ENCODE data around the gene STOML1. TPM values are rescaled to one million over a fixed set of nuclear protein-coding genes. Genes with fewer than 3 reads are reported as not detected.
A peak's percentile ranks its signal among the peaks of the same experiment; 100 is the strongest.

The STOML1 gene
- total RNA-seq, 1 experiment from 2014 or later: 6.9 TPM

- ATAC-seq: peak; percentile 79
- no TSS peak for BruUV-seq (replicated peaks)
Observed at GRCh38 chr15:74036271-74037170, 44.4 kb upstream of the STOML1 start.

GRCh38 chr15:74035121-74036017 is 43.3 kb upstream of the STOML1 start:
- ATAC-seq: no peak
- BruUV-seq (replicated peaks): no TSS peak
- H3K4me1 ChIP-seq (ENCODE audit: control insufficient read depth, insufficient read depth, low read length): no peaks in the 10 kb centered on the region
- no peak overlapping the region for H3K4me3 ChIP-seq (ENCODE audit: low read depth in 2 of 2, low read length in 2 of 2)
- DNase-seq (ENCODE audit: low read depth, low spot score): no peak
- no peak overlapping the region for H3K27ac ChIP-seq (ENCODE audit: low read length)
- ChIA-PET CTCF (interaction anchor here (4.2 kb wide), 1 partner anchor 63 kb away, joined by 51 read pairs; no protein-coding TSS in a partner anchor), POLR2A (no interaction called here)
- H3K9me3 ChIP-seq (ENCODE audit: control insufficient read depth, insufficient read depth, low read depth, low read length): no peaks in the 10 kb centered on the region
- in situ Hi-C loops (cut with HindIII; ENCODE audit: low pct_unique_long_range_greater_than_20kb, low sequenced_read_pairs) (no loop called here), intact Hi-C loops (cut with micrococcal nuclease; ENCODE audit: unreplicated experiment) (no loop called here)
- TF ChIP-seq, protein P1, sequence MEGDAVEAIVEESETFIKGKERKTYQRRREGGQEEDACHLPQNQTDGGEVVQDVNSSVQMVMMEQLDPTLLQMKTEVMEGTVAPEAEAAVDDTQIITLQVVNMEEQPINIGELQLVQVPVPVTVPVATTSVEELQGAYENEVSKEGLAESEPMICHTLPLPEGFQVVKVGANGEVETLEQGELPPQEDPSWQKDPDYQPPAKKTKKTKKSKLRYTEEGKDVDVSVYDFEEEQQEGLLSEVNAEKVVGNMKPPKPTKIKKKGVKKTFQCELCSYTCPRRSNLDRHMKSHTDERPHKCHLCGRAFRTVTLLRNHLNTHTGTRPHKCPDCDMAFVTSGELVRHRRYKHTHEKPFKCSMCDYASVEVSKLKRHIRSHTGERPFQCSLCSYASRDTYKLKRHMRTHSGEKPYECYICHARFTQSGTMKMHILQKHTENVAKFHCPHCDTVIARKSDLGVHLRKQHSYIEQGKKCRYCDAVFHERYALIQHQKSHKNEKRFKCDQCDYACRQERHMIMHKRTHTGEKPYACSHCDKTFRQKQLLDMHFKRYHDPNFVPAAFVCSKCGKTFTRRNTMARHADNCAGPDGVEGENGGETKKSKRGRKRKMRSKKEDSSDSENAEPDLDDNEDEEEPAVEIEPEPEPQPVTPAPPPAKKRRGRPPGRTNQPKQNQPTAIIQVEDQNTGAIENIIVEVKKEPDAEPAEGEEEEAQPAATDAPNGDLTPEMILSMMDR (IDR thresholded peaks at IDR 0.05): no peak
- TF ChIP-seq, protein P2, sequence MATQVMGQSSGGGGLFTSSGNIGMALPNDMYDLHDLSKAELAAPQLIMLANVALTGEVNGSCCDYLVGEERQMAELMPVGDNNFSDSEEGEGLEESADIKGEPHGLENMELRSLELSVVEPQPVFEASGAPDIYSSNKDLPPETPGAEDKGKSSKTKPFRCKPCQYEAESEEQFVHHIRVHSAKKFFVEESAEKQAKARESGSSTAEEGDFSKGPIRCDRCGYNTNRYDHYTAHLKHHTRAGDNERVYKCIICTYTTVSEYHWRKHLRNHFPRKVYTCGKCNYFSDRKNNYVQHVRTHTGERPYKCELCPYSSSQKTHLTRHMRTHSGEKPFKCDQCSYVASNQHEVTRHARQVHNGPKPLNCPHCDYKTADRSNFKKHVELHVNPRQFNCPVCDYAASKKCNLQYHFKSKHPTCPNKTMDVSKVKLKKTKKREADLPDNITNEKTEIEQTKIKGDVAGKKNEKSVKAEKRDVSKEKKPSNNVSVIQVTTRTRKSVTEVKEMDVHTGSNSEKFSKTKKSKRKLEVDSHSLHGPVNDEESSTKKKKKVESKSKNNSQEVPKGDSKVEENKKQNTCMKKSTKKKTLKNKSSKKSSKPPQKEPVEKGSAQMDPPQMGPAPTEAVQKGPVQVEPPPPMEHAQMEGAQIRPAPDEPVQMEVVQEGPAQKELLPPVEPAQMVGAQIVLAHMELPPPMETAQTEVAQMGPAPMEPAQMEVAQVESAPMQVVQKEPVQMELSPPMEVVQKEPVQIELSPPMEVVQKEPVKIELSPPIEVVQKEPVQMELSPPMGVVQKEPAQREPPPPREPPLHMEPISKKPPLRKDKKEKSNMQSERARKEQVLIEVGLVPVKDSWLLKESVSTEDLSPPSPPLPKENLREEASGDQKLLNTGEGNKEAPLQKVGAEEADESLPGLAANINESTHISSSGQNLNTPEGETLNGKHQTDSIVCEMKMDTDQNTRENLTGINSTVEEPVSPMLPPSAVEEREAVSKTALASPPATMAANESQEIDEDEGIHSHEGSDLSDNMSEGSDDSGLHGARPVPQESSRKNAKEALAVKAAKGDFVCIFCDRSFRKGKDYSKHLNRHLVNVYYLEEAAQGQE (IDR thresholded peaks at IDR 0.05; ENCODE audit: insufficient read depth in 1 of 2, low read depth in 2 of 2, low read length in 1 of 2): no peak
- no peak for TF ChIP-seq POLR2AphosphoS5 (IDR thresholded peaks at IDR 0.05; ENCODE audit: low read depth, low read length)
- TF ChIP-seq SIN3A (IDR thresholded peaks at IDR 0.05; ENCODE audit: borderline replicate concordance, insufficient read depth, low read depth, low read length): no peak
- TF ChIP-seq TCF7L2 (IDR thresholded peaks at IDR 0.05; ENCODE audit: low read depth, low read length): no peak
- no peaks in the 10 kb centered on the region; the same call in 1 of the 2 replicates for H3K36me3 ChIP-seq (ENCODE audit: control insufficient read depth, insufficient read depth, low read length)
- no peaks in the 10 kb centered on the region for H3K27me3 ChIP-seq (ENCODE audit: control insufficient read depth, insufficient read depth, low read length)

More at GRCh38 chr15:74036271-74037170, 44.4 kb upstream of the STOML1 start:
- Histone ChIP-seq H3K9me3 (ENCODE audit: control insufficient read depth, insufficient read depth, low read depth, low read length) (no peaks in the 10 kb centered on the region), H3K4me1 (ENCODE audit: control insufficient read depth, insufficient read depth, low read length) (no peaks in the 10 kb centered on the region), H3K36me3 (ENCODE audit: control insufficient read depth, insufficient read depth, low read length) (no peaks in the 10 kb centered on the region; the same call in 1 of the 2 replicates), H3K27ac (ENCODE audit: low read length) (no peak overlapping the region), H3K27me3 (ENCODE audit: control insufficient read depth, insufficient read depth, low read length) (no peaks in the 10 kb centered on the region), H3K4me3 (ENCODE audit: low read depth in 2 of 2, low read length in 2 of 2) (no peak overlapping the region)
- in situ Hi-C loops (cut with HindIII; ENCODE audit: low pct_unique_long_range_greater_than_20kb, low sequenced_read_pairs): no loop called here
- POLR2A ChIA-PET: no interaction called here
- TF ChIP-seq SIN3A (IDR thresholded peaks at IDR 0.05; ENCODE audit: borderline replicate concordance, insufficient read depth, low read depth, low read length): no peak
- TF ChIP-seq, protein P1 (IDR thresholded peaks at IDR 0.05): peak; percentile 81; the same call in 1 of the 2 replicates
- no peak for TF ChIP-seq TCF7L2 (IDR thresholded peaks at IDR 0.05; ENCODE audit: low read depth, low read length)
- TF ChIP-seq, protein P2 (IDR thresholded peaks at IDR 0.05; ENCODE audit: insufficient read depth in 1 of 2, low read depth in 2 of 2, low read length in 1 of 2): no peak
- no peak for TF ChIP-seq POLR2AphosphoS5 (IDR thresholded peaks at IDR 0.05; ENCODE audit: low read depth, low read length)
- intact Hi-C loops (cut with micrococcal nuclease; ENCODE audit: unreplicated experiment): loop anchor here (1.0 kb wide), 1 partner anchor 63 kb away; no protein-coding TSS in a partner anchor
- CTCF ChIA-PET: interaction anchor here (0.5 to 4.2 kb wide), 6 partner anchors 8 to 390 kb away, joined by 3 to 51 read pairs (median 4); no protein-coding TSS in a partner anchor
- DNase-seq (ENCODE audit: low read depth, low spot score): no peak

Measured in Panc1 (cell line).